Activated naive CD4-positive, alpha-beta T cell treated with anti-CD3 and anti-CD28 coated beads, Interleukin-2, amount 10 ng/mL, durations not matched to agents 7 days and 5 days (primary cell): ENCODE results near the gene CTNNA2.

ENCODE experiments used
- CTCF ChIA-PET: fragments of 350-600 bp; sonication (Branson Sonifier 250); formaldehyde crosslinking; loops from one replicate; lab custom pipeline; 2021; ENCODE audit warnings: antibody characterized with exemption; lab: Charles Lee
- DNase-seq: peaks from one replicate; pipeline ENCODE4 v3.0.0-alpha.2; 2020
- H3K27ac Mint-ChIP-seq: one replicate; pipeline ENCODE4 v1.8.0; 2021; ENCODE audit warnings: mild to moderate bottlenecking, moderate library complexity, mixed read lengths
- H3K27me3 Mint-ChIP-seq: one replicate; pipeline ENCODE4 v1.8.0; 2021; ENCODE audit warnings: mild to moderate bottlenecking, mixed read lengths
- H3K36me3 Mint-ChIP-seq: one replicate; pipeline ENCODE4 v1.8.0; 2021; ENCODE audit warnings: mixed read lengths
- H3K4me1 Mint-ChIP-seq: one replicate; pipeline ENCODE4 v1.8.0; 2021; ENCODE audit warnings: mixed read lengths
- H3K4me3 Mint-ChIP-seq: one replicate; pipeline ENCODE4 v1.8.0; 2021; ENCODE audit warnings: mild to moderate bottlenecking, moderate library complexity, mixed read lengths
- H3K9me3 Mint-ChIP-seq: one replicate; pipeline ENCODE4 v1.8.0; 2021; ENCODE audit warnings: mixed read lengths

Gene CTNNA2

GRCh38 chr2:79711098-79711497, 198.2 kb downstream of the CTNNA2 start:
- H3K27ac Mint-ChIP-seq = no peak overlapping the region
- peaks cover 14% of the 10 kb centered on the region for H3K9me3 Mint-ChIP-seq
- H3K4me3 Mint-ChIP-seq = no peak overlapping the region
- DNase-seq = no peak
- no peaks in the 10 kb centered on the region for H3K4me1 Mint-ChIP-seq
- H3K36me3 Mint-ChIP-seq = no peaks in the 10 kb centered on the region
- CTCF ChIA-PET = no interaction called here
- H3K27me3 Mint-ChIP-seq = no peaks in the 10 kb centered on the region

GRCh38 chr2:79713131-79713785, 200.4 kb downstream of the CTNNA2 start:
- no peak for DNase-seq
- Mint-ChIP-seq H3K27me3 (no peaks in the 10 kb centered on the region), H3K27ac (no peak overlapping the region), H3K36me3 (no peaks in the 10 kb centered on the region), H3K4me3 (no peak overlapping the region), H3K4me1 (no peaks in the 10 kb centered on the region), H3K9me3 (peaks cover 11% of the 10 kb centered on the region)
- CTCF ChIA-PET = no interaction called here

- no peaks in the 10 kb centered on the region for H3K4me1 Mint-ChIP-seq
- peaks cover 11% of the 10 kb centered on the region for H3K9me3 Mint-ChIP-seq
- CTCF ChIA-PET = no interaction called here
- DNase-seq = no peak
- H3K4me3 Mint-ChIP-seq = no peak overlapping the region
- H3K27ac Mint-ChIP-seq = no peak overlapping the region
- H3K36me3 Mint-ChIP-seq = no peaks in the 10 kb centered on the region
- H3K27me3 Mint-ChIP-seq = no peaks in the 10 kb centered on the region
Observed at GRCh38 chr2:79714283-79714682, 201.4 kb downstream of the CTNNA2 start.

- H3K36me3 Mint-ChIP-seq = no peaks in the 10 kb centered on the region
- CTCF ChIA-PET = no interaction called here
Observed at GRCh38 chr2:79715338-79715737, 202.5 kb downstream of the CTNNA2 start.

GRCh38 chr2:79716266-79716665, 203.4 kb downstream of the CTNNA2 start:
- CTCF ChIA-PET = no interaction called here
- H3K4me1 Mint-ChIP-seq = no peaks in the 10 kb centered on the region
- peaks cover 9% of the 10 kb centered on the region for H3K9me3 Mint-ChIP-seq
- no peaks in the 10 kb centered on the region for H3K36me3 Mint-ChIP-seq
- no peak overlapping the region for H3K27ac Mint-ChIP-seq
- DNase-seq = no peak
- H3K27me3 Mint-ChIP-seq = no peaks in the 10 kb centered on the region
- H3K4me3 Mint-ChIP-seq = no peak overlapping the region

More at GRCh38 chr2:79715338-79715737, 202.5 kb downstream of the CTNNA2 start:
- Mint-ChIP-seq H3K9me3 (peaks cover 9% of the 10 kb centered on the region), H3K27ac (no peak overlapping the region), H3K4me3 (no peak overlapping the region), H3K27me3 (no peaks in the 10 kb centered on the region), H3K4me1 (no peaks in the 10 kb centered on the region)
- DNase-seq = no peak

- H3K4me3 Mint-ChIP-seq = no peak overlapping the region
- CTCF ChIA-PET = no interaction called here
Observed at GRCh38 chr2:79717364-79718007, 204.6 kb downstream of the CTNNA2 start.

GRCh38 chr2:79721061-79721460, 208.2 kb downstream of the CTNNA2 start:
- Mint-ChIP-seq H3K27me3 (no peaks in the 10 kb centered on the region), H3K27ac (no peak overlapping the region), H3K9me3 (peaks cover 5% of the 10 kb centered on the region), H3K4me1 (no peaks in the 10 kb centered on the region), H3K36me3 (no peaks in the 10 kb centered on the region), H3K4me3 (no peak overlapping the region)
- DNase-seq = no peak
- CTCF ChIA-PET = no interaction called here

More at GRCh38 chr2:79717364-79718007, 204.6 kb downstream of the CTNNA2 start:
- Mint-ChIP-seq H3K36me3 (no peaks in the 10 kb centered on the region), H3K27me3 (no peaks in the 10 kb centered on the region), H3K4me1 (no peaks in the 10 kb centered on the region), H3K27ac (no peak overlapping the region), H3K9me3 (peaks cover 10% of the 10 kb centered on the region)
- DNase-seq = no peak

- CTCF ChIA-PET = no interaction called here
- no peaks in the 10 kb centered on the region for H3K4me1 Mint-ChIP-seq
- no peaks in the 10 kb centered on the region for H3K36me3 Mint-ChIP-seq
- DNase-seq = no peak
- H3K27me3 Mint-ChIP-seq = no peaks in the 10 kb centered on the region
- no peak overlapping the region for H3K4me3 Mint-ChIP-seq
- peaks cover 5% of the 10 kb centered on the region for H3K9me3 Mint-ChIP-seq
- no peak overlapping the region for H3K27ac Mint-ChIP-seq
Observed at GRCh38 chr2:79721966-79722365, 209.1 kb downstream of the CTNNA2 start.

GRCh38 chr2:79723830-79724229, 211.0 kb downstream of the CTNNA2 start:
- H3K27me3 Mint-ChIP-seq = no peaks in the 10 kb centered on the region
- H3K4me3 Mint-ChIP-seq = no peak overlapping the region
- H3K4me1 Mint-ChIP-seq = no peaks in the 10 kb centered on the region
- CTCF ChIA-PET = no interaction called here
- DNase-seq = no peak
- H3K36me3 Mint-ChIP-seq = no peaks in the 10 kb centered on the region
- peaks cover 5% of the 10 kb centered on the region for H3K9me3 Mint-ChIP-seq
- no peak overlapping the region for H3K27ac Mint-ChIP-seq

GRCh38 chr2:79729532-79729931, 216.7 kb downstream of the CTNNA2 start:
- Mint-ChIP-seq H3K27ac (no peak overlapping the region), H3K4me1 (no peaks in the 10 kb centered on the region), H3K36me3 (no peaks in the 10 kb centered on the region), H3K4me3 (no peak overlapping the region), H3K27me3 (no peaks in the 10 kb centered on the region), H3K9me3 (peaks cover 3% of the 10 kb centered on the region)
- no peak for DNase-seq
- CTCF ChIA-PET = no interaction called here

- no peak overlapping the region for H3K4me3 Mint-ChIP-seq
- H3K9me3 Mint-ChIP-seq = peaks cover 2% of the 10 kb centered on the region
- CTCF ChIA-PET = no interaction called here
- H3K4me1 Mint-ChIP-seq = no peaks in the 10 kb centered on the region
- no peaks in the 10 kb centered on the region for H3K27me3 Mint-ChIP-seq
- no peak for DNase-seq
- H3K27ac Mint-ChIP-seq = no peak overlapping the region
- no peaks in the 10 kb centered on the region for H3K36me3 Mint-ChIP-seq
Observed at GRCh38 chr2:79734518-79734917, 221.7 kb downstream of the CTNNA2 start.

GRCh38 chr2:79740879-79741443, 228.1 kb downstream of the CTNNA2 start:
- Mint-ChIP-seq H3K36me3 (no peaks in the 10 kb centered on the region), H3K4me3 (no peak overlapping the region), H3K27me3 (no peaks in the 10 kb centered on the region), H3K27ac (no peak overlapping the region), H3K9me3 (peaks cover 1% of the 10 kb centered on the region), H3K4me1 (no peaks in the 10 kb centered on the region)
- CTCF ChIA-PET = no interaction called here
- no peak for DNase-seq

GRCh38 chr2:79750321-79750720, 237.5 kb downstream of the CTNNA2 start:
- Mint-ChIP-seq H3K4me3 (no peak overlapping the region), H3K36me3 (no peaks in the 10 kb centered on the region)

GRCh38 chr2:79757526-79757925, 244.7 kb downstream of the CTNNA2 start:
- CTCF ChIA-PET = no interaction called here
- H3K4me1 Mint-ChIP-seq = no peaks in the 10 kb centered on the region
- H3K27me3 Mint-ChIP-seq = no peaks in the 10 kb centered on the region
- H3K4me3 Mint-ChIP-seq = no peak overlapping the region
- H3K27ac Mint-ChIP-seq = no peak overlapping the region
- peaks cover 4% of the 10 kb centered on the region for H3K9me3 Mint-ChIP-seq
- no peaks in the 10 kb centered on the region for H3K36me3 Mint-ChIP-seq
- DNase-seq = no peak

More at GRCh38 chr2:79750321-79750720, 237.5 kb downstream of the CTNNA2 start:
- Mint-ChIP-seq H3K27me3 (no peaks in the 10 kb centered on the region), H3K27ac (no peak overlapping the region), H3K4me1 (no peaks in the 10 kb centered on the region), H3K9me3 (peaks cover 10% of the 10 kb centered on the region)
- CTCF ChIA-PET = no interaction called here
- no peak for DNase-seq

GRCh38 chr2:79758042-79758441, 245.2 kb downstream of the CTNNA2 start:
- Mint-ChIP-seq H3K27ac (no peak overlapping the region), H3K27me3 (no peaks in the 10 kb centered on the region), H3K4me3 (no peak overlapping the region), H3K9me3 (peaks cover 4% of the 10 kb centered on the region), H3K36me3 (no peaks in the 10 kb centered on the region), H3K4me1 (no peaks in the 10 kb centered on the region)
- CTCF ChIA-PET = no interaction called here
- DNase-seq = no peak
